ENCODE measurements around the gene ELOVL2. TPM values are rescaled to one million over a fixed set of nuclear protein-coding genes. Genes with fewer than 3 reads are reported as not detected.

Gene ELOVL2
- total RNA-seq, 1 experiment from 2014 or later, result 0.07 TPM

DNA sequence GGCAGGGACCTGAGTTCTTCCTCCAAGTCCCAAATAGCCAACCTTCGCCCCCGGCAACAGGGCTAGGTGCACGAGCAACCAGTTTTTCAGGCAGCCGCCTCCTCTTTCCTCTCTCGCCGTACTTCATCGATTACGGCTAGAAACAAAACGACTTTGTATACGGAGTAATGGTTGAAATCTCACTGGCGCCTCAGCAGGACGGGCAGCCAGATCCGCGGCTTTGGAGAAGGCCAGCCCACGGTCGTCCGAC, 49.2 kb upstream of the ELOVL2 start:
- TF ChIP-seq POLR2AphosphoS5 (IDR thresholded peaks at IDR 0.05; ENCODE audit: low read depth, low read length), result 0 out of 2 replicates have a peak, but pooled peaks have one; percentile 73
- TF ChIP-seq EGR1 (IDR thresholded peaks at IDR 0.05; ENCODE audit: low read depth), result no peak
- TF ChIP-seq POLR2A (IDR thresholded peaks at IDR 0.05; ENCODE audit: borderline replicate concordance, extremely low read depth, insufficient read depth, insufficient read length), result peak; percentile 81
- POLR2A ChIA-PET, result no interaction called here
- no TSS peak for BruUV-seq (replicated peaks)
- Histone ChIP-seq H3K4me1 (ENCODE audit: control insufficient read depth in 1 of 2, insufficient read depth in 2 of 2, low read length in 2 of 2) (peaks cover 13 to 26% of the 10 kb centered on the region in 2 experiments), H3K9me3 (ENCODE audit: control insufficient read depth in 1 of 2, insufficient read depth in 1 of 2, low read depth in 1 of 2, low read length in 2 of 2) (no peaks in the 10 kb centered on the region), H3K9ac (ENCODE audit: low read length) (peak overlapping the region; percentile 89), H4K20me1 (ENCODE audit: insufficient read depth) (peaks cover 9% of the 10 kb centered on the region; the same call in 1 of the 2 replicates), H3K4me3 (replicated peaks in 1 of 2; ENCODE audit: low read depth in 1 of 2, low read length in 2 of 2) (peak overlapping the region; percentile 75 to 85), H3K36me3 (ENCODE audit: control insufficient read depth in 1 of 2, insufficient read depth in 2 of 2, low read length in 2 of 2) (0 out of 4 replicates have a peak, but pooled peaks cover 0 to 3% of the 10 kb centered on the region in 2 experiments), H3K27ac (ENCODE audit: low read depth, low read length) (peak overlapping the region; percentile 81), H2AFZ (ENCODE audit: low read depth, low read length, poor library complexity, severe bottlenecking) (peak overlapping the region; percentile 81), H3K4me2 (ENCODE audit: low read length) (peak overlapping the region; percentile 89), H3K27me3 (ENCODE audit: insufficient read depth, low read length) (no peaks in the 10 kb centered on the region), H3K9me2 (ENCODE audit: insufficient read depth) (no peaks in the 10 kb centered on the region), H3K79me2 (ENCODE audit: insufficient read depth, low read length) (peaks cover 41% of the 10 kb centered on the region)
- CTCF ChIA-PET, result interaction anchor here (1.0 to 1.6 kb wide), 7 partner anchors 13 to 482 kb away, joined by 3 to 5 read pairs (median 4); no protein-coding TSS in a partner anchor
- RAD21 ChIA-PET (ENCODE audit: low non-redundant PET in 1 of 2, low total read pairs in 2 of 2, uncharacterized antibody in 2 of 2, unreplicated experiment in 2 of 2), result no interaction called here
- intact Hi-C loops (cut with micrococcal nuclease), result no loop called here
- DNase-seq (ENCODE audit: low read depth, low spot score) (no peak), ATAC-seq (peak; percentile 23)

DNA sequence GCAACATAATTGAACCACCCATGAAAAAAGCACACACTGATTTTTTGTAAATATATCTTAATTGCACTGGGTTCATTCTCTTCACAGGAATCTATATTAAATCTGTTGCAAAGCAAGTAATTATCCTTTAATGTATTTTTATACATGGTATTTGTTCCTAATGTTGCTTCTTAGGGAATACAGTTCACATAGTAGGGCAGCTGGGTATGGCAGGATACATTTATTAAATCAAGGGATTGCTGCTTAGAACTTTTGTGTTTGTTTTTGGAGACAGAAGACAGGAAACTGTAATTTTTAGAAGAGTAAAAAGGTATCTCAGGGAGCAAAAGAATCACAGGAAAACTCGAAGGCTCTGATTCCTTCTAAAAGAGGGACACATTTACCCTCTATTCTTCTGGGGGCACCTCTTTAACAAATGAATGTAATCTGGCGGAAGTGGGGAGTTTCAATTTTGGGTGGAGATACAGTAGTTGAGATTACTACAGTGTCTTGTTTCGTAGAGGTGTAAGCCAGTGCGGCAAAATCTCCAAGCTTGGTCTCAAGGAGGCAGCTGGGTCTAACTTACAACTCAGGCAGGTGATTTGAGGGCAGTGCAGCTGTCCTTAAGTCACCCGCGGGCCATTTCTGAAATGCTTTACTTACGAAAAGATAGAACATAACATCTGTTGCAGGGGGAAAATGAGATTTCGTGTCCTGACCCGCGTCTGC, 48.7 kb upstream of the ELOVL2 start:
- TSS peak; percentile 86 for BruUV-seq (replicated peaks)
- H3K9me3 ChIP-seq (ENCODE audit: control insufficient read depth in 1 of 2, insufficient read depth in 1 of 2, low read depth in 1 of 2, low read length in 2 of 2), result no peaks in the 10 kb centered on the region
- H4K20me1 ChIP-seq (ENCODE audit: insufficient read depth), result peaks cover 5% of the 10 kb centered on the region; the same call in 1 of the 2 replicates
- peak; percentile 12 for ATAC-seq
- H3K27me3 ChIP-seq (ENCODE audit: insufficient read depth, low read length), result no peaks in the 10 kb centered on the region
- TF ChIP-seq ZFX (IDR thresholded peaks at IDR 0.05) (no peak), EZH2 (IDR thresholded peaks at IDR 0.05) (no peak), YY1 (IDR thresholded peaks at IDR 0.05; ENCODE audit: extremely low read depth, insufficient replicate concordance, low read depth, low read length) (no peak), EZH2phosphoT487 (IDR thresholded peaks at IDR 0.05; ENCODE audit: borderline replicate concordance) (no peak), TCF7L2 (IDR thresholded peaks at IDR 0.05; ENCODE audit: borderline replicate concordance, extremely low read depth, insufficient read depth, insufficient read length) (no peak), POLR2A (IDR thresholded peaks at IDR 0.05; ENCODE audit: borderline replicate concordance, extremely low read depth, insufficient read depth, insufficient read length) (no peak)
- TF ChIP-seq, protein P1, sequence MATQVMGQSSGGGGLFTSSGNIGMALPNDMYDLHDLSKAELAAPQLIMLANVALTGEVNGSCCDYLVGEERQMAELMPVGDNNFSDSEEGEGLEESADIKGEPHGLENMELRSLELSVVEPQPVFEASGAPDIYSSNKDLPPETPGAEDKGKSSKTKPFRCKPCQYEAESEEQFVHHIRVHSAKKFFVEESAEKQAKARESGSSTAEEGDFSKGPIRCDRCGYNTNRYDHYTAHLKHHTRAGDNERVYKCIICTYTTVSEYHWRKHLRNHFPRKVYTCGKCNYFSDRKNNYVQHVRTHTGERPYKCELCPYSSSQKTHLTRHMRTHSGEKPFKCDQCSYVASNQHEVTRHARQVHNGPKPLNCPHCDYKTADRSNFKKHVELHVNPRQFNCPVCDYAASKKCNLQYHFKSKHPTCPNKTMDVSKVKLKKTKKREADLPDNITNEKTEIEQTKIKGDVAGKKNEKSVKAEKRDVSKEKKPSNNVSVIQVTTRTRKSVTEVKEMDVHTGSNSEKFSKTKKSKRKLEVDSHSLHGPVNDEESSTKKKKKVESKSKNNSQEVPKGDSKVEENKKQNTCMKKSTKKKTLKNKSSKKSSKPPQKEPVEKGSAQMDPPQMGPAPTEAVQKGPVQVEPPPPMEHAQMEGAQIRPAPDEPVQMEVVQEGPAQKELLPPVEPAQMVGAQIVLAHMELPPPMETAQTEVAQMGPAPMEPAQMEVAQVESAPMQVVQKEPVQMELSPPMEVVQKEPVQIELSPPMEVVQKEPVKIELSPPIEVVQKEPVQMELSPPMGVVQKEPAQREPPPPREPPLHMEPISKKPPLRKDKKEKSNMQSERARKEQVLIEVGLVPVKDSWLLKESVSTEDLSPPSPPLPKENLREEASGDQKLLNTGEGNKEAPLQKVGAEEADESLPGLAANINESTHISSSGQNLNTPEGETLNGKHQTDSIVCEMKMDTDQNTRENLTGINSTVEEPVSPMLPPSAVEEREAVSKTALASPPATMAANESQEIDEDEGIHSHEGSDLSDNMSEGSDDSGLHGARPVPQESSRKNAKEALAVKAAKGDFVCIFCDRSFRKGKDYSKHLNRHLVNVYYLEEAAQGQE (IDR thresholded peaks at IDR 0.05; ENCODE audit: low read depth), result no peak
- TF ChIP-seq, protein P2, sequence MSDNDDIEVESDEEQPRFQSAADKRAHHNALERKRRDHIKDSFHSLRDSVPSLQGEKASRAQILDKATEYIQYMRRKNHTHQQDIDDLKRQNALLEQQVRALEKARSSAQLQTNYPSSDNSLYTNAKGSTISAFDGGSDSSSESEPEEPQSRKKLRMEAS (IDR thresholded peaks at IDR 0.05), result no peak
- TF ChIP-seq, protein P3, sequence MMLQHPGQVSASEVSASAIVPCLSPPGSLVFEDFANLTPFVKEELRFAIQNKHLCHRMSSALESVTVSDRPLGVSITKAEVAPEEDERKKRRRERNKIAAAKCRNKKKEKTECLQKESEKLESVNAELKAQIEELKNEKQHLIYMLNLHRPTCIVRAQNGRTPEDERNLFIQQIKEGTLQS (IDR thresholded peaks at IDR 0.05), result no peak
- H3K9me2 ChIP-seq (ENCODE audit: insufficient read depth), result no peaks in the 10 kb centered on the region
- ChIA-PET CTCF (interaction anchor here (0.7 to 1.6 kb wide), 8 partner anchors 13 to 483 kb away, joined by 3 to 5 read pairs (median 4); no protein-coding TSS in a partner anchor), POLR2A (no interaction called here), RAD21 (ENCODE audit: low non-redundant PET in 1 of 2, low total read pairs in 2 of 2, uncharacterized antibody in 2 of 2, unreplicated experiment in 2 of 2) (no interaction called here)
- H3K9ac ChIP-seq (ENCODE audit: low read length), result peak overlapping the region; percentile 89
- H3K27ac ChIP-seq (ENCODE audit: low read depth, low read length), result peak overlapping the region; percentile 81
- H3K4me1 ChIP-seq (ENCODE audit: control insufficient read depth in 1 of 2, insufficient read depth in 2 of 2, low read length in 2 of 2), result peaks cover 13 to 26% of the 10 kb centered on the region in 2 experiments
- peak overlapping the region; percentile 81 for H2AFZ ChIP-seq (ENCODE audit: low read depth, low read length, poor library complexity, severe bottlenecking)
- no peaks in the 10 kb centered on the region for H3K36me3 ChIP-seq (ENCODE audit: control insufficient read depth in 1 of 2, insufficient read depth in 2 of 2, low read length in 2 of 2)
- no peak for DNase-seq (ENCODE audit: low read depth, low spot score)
- intact Hi-C loops (cut with micrococcal nuclease), result no loop called here
- H3K4me3 ChIP-seq (replicated peaks in 1 of 2; ENCODE audit: low read depth in 1 of 2, low read length in 2 of 2), result peak overlapping the region; percentile 75 to 85
- H3K4me2 ChIP-seq (ENCODE audit: low read length), result peak overlapping the region; percentile 89
- H3K79me2 ChIP-seq (ENCODE audit: insufficient read depth, low read length), result peaks cover 36% of the 10 kb centered on the region
